ENCODE data around the gene PFDN2. TPM values are rescaled to one million over a fixed set of nuclear protein-coding genes. Genes with fewer than 3 reads are reported as not detected.

The PFDN2 gene
- total and polyA plus RNA-seq, 12 donors, result 33.6 to 452 (median 57.1) TPM

- Histone ChIP-seq H3K4me3 (no peak overlapping the region), H3K4me1 (replicated peaks in 1 of 2) (peaks cover 0 to 8% of the 10 kb centered on the region in 2 donors), H3K36me3 (replicated peaks in 1 of 2) (no peaks in the 10 kb centered on the region), H3K27ac (no peak overlapping the region), H3K27me3 (no peaks in the 10 kb centered on the region), H3K9me3 (replicated peaks in 1 of 3) (no peaks in the 10 kb centered on the region)
- DNase-seq, result peak in 5 of 7 donors; percentile 43 to 69 (median 54)
- TF ChIP-seq POLR2A (IDR thresholded peaks at IDR 0.05) (no peak), CTCF (IDR thresholded peaks at IDR 0.05) (peak; percentile 38 to 67 (median 51))
- whole genome bisulfite sequencing, 4 donors, result 14 to 19% (median 16%) methylated on average over 1 of the region's 1 CpG
- intact Hi-C loops (cut with DNase I), result no loop called here
These were observed 21.9 kb upstream of the PFDN2 start for GRCh38 chr1:161139766-161140165.

- Histone ChIP-seq H3K36me3 (replicated peaks in 1 of 2) (no peaks in the 10 kb centered on the region), H3K27ac (peak overlapping the region in 1 of 5 donors; percentile 1), H3K27me3 (no peaks in the 10 kb centered on the region), H3K4me1 (replicated peaks in 1 of 2) (peaks cover 0 to 18% of the 10 kb centered on the region in 2 donors), H3K4me3 (no peak overlapping the region), H3K9me3 (replicated peaks in 1 of 3) (no peaks in the 10 kb centered on the region)
- no peak for TF ChIP-seq POLR2A (IDR thresholded peaks at IDR 0.05)
- no peak for TF ChIP-seq CTCF (IDR thresholded peaks at IDR 0.05)
- 57 to 79% (median 72%) methylated on average over 1 of the region's 1 CpG for WGBS, 4 donors
- intact Hi-C loops (cut with DNase I), result no loop called here
- no peak for DNase-seq
These were observed 20.6 kb upstream of the PFDN2 start for GRCh38 chr1:161138431-161138830.

- Histone ChIP-seq H3K27me3 (no peaks in the 10 kb centered on the region), H3K27ac (peak overlapping the region in 1 of 5 donors; percentile 1), H3K4me1 (replicated peaks in 1 of 2) (peaks cover 0 to 20% of the 10 kb centered on the region in 2 donors), H3K9me3 (replicated peaks in 1 of 3) (no peaks in the 10 kb centered on the region), H3K36me3 (replicated peaks in 1 of 2) (no peaks in the 10 kb centered on the region), H3K4me3 (no peak overlapping the region)
- TF ChIP-seq CTCF (IDR thresholded peaks at IDR 0.05) (no peak), POLR2A (IDR thresholded peaks at IDR 0.05) (no peak)
- WGBS, 4 donors, result 76 to 85% (median 78%) methylated on average over 3 of the region's 3 CpGs
- DNase-seq, result no peak
- intact Hi-C loops (cut with DNase I), result no loop called here
These were observed 20.0 kb upstream of the PFDN2 start for GRCh38 chr1:161137881-161138280.

GRCh38 chr1:161133220-161133740, 15.4 kb upstream of the PFDN2 start:
- H3K9me3 ChIP-seq (replicated peaks in 1 of 3), result no peaks in the 10 kb centered on the region
- H3K27ac ChIP-seq, result peak overlapping the region; percentile 71 to 99 (median 97)
- 4 to 5% (median 5%) methylated on average over 11 of the region's 11 CpGs for WGBS, 4 donors
- H3K4me3 ChIP-seq, result peak overlapping the region; percentile 7 to 91 (median 76)
- intact Hi-C loops (cut with DNase I), result no loop called here
- peaks cover 16 to 49% of the 10 kb centered on the region in 2 donors for H3K4me1 ChIP-seq (replicated peaks in 1 of 2)
- H3K27me3 ChIP-seq, result no peaks in the 10 kb centered on the region
- no peak for TF ChIP-seq CTCF (IDR thresholded peaks at IDR 0.05)
- no peak for TF ChIP-seq POLR2A (IDR thresholded peaks at IDR 0.05)
- H3K36me3 ChIP-seq (replicated peaks in 1 of 2), result peaks cover 0 to 17% of the 10 kb centered on the region in 2 donors
- DNase-seq, result no peak

Measured in adrenal gland (tissue), 12 donors.